SIG-M5 (cell line): Measurements from ENCODE around the gene LCA5L.
A peak's percentile ranks its signal among the peaks of the same experiment; 100 is the strongest.
"Not testable (repeated sequence)": the region's sequence is repeated elsewhere in the genome, so short reads cannot be mapped to it uniquely, and the experiment has no call there.

ENCODE experiments used
- DNase-seq: peaks from one replicate; lab custom pipeline; 2025; lab: John Stamatoyannopoulos, UW

Gene LCA5L

GRCh38 chr21:39387461-39388037 lies 58.0 kb downstream of the LCA5L start:
- DNase-seq, result peak; percentile 40

DNA sequence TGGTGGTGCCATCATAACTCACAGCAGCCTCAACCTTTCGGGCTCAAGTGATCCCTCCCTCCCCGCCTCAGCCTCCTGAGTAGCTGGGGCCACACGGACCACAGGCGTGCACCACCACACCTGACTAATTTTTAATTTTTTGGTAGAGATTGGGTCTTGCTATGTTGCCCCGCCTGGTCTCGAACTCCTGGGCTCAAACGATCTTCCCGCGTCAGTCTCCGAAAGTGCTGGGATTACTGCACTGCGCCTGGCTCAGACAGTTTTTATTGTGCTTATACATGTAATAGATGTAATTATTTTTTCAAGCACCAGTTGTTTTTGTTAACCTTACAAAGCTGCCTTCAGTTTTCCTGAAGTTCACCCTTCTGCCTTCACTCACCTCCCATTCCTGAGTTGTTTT lies 58.7 kb downstream of the LCA5L start:
- no peak for DNase-seq

DNA sequence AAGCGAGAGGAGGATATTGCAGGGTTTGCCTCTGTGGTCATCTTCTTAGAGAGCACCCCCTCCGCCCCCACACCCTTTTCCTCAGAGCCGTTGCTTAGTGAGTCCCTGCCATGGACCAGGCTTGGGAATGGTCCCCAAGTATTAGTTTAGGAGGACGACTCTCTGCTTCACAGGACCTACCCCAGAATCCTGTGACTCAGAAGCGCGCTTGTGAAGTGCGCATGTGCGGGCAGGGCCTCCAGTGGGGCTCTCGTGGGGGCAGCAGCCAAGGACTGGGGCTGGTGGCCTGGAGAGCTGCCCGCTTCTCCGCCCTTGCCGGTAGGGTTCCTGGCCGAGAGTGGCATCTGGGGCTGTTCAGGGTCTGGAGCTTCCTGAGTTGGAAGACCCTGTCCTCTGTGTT lies 59.4 kb downstream of the LCA5L start:
- DNase-seq, result no peak

DNA sequence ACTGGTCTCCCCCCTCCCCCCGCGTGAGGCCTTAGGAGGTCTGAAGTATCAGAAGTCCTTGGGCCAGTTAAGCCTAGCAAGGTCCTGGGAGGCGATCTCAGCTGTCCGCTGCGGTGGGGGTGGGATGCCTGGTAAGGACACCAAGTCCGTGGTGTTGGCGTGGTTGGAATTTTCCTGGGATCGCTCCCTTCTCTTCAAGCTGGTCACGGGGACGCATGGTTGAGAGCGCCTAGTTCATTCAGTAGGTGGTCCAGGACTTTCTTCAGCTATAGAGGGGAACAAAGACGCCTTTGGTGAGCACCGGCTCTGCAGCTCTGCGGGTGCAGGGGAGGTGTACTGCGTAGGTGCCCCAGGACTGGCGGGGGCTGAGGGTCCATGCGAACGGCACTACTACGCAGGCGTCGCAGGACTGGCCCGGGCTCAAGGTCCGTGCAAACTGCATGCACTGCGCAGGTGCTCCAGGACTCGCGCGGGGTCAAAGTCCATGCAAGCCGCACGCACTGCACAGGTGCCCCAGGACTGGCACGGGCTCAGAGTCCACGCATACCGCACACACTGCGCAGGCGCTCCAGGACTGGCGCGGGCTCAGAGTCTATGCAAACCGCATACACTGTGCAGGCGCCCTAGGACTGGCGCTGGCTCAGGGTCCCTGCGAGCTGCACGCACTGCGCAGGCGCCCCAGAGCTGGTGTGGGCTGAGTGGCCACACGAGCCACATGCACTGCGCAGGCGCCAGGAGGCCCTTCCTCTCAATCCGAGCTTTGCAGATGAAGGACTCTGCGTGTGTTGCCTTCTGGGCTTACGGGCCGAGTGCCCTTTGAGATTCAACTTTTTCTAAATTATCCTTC lies 60.1 kb downstream of the LCA5L start:
- peak; percentile 14 for DNase-seq

DNA sequence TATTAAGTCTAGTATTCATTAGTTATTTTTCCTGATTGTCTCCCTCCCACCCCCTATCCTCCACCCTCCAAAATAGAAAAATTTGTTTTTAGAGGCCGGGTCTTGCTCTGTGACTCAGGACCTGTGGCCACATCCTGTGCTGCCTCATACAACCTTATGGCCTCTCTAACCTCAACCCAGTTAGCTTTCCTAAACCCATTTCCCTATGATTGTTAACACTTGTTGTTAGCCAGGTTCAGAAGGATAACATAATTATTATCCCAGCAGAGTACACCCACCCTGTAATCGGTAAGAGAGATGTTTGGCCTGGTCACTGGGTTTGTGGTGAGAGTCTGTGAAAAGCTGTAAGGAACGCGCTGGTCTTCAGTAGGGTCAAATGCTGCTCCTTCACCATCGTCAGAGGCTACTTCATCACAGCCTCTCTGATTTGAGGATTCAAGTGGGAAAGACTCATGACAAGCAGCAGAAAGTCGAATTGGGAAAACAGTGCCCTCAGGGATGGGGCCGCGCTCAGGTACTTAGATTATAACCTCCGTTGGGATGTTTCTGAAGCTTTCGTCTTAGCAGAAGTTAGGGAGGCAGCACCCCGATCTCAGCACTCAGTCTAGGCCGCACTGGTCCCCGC lies 60.8 kb downstream of the LCA5L start:
- DNase-seq, result no peak

DNA sequence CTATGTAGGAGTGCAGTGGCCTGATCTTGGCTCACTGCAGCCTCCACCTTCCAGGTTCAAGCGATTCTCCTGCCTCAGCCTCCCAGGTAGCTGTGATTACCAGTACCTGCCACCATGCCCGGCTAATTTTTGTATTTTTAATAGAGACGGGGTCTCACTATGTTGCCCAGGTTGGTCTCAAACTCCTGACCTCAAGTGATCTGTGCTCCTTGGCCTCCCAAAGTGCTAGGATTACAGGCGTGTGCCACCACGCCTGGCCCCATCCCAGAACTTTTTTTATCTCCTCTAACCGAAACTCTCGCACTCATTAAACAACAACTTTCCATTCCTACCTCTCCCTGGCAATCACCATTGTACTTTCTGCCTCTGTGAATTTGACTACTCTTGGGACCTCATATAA lies 63.5 kb downstream of the LCA5L start:
- not testable (repeated sequence) for DNase-seq

GRCh38 chr21:39381009-39381408 lies 64.6 kb downstream of the LCA5L start:
- DNase-seq, result no peak

DNA sequence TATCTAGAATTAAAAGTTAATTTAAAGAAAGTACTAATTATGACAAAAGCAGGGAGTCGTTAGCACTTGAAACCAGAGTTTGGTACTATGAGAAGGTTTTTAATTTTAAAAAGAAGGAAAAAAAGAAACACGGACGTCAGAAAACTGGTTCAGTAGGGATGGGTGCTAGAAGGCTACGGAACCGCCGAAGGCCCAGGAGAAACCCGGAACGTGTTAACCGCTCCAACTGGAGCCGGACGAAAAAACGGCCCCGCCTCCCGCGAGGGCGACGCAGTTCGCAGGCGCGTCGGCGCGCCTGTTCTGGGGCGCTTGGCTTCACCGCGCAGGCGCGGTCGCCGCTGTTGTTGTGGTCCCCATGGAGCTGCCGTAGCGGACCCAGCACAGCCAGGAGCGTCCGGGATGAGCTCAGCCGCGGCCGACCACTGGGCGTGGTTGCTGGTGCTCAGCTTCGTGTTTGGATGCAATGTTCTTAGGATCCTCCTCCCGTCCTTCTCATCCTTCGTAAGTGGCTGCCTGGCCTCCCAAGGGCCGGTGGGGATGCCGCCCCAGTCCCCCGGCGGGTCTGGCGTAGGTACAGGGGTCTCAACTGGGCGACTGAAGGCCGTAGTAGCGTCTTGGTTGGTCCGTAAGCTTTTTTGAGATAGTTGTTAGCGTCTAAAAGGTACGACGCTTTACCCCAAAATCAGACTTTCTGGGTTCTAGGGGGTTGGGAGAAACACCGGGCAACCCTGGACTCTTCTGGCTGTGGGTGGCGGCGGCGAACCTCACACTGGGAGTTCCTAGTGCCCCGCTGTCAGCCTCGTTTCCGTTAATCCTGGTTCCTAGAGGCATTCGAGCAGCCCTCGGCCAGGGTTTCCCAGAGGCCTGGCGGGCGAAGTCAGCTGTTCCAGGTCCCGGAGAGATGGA lies 65.3 kb downstream of the LCA5L start:
- peak; percentile 76 for DNase-seq

- no peak for DNase-seq
These were observed 68.0 kb downstream of the LCA5L start for GRCh38 chr21:39377444-39378050.

DNA sequence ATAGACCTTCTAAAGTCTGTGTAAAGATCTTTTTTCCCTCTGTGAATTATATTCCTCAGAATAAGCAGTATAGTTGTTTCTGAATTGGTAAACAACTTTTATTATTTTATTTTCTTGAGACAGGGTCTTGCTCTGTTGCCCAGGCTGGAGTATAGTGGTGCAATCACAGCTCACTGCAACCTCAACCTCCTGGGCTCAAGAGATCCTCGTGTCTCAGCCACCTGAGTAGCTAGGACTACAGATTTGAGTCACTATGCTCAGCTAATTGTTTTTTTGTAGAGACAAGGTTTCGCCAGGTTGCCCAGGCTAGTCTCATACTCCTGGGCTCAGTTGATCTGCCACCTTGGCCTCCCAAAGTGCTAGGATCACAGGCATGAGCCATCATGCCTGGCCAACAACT lies 70.1 kb downstream of the LCA5L start:
- DNase-seq, result no peak

GRCh38 chr21:39374046-39374445 lies 71.5 kb downstream of the LCA5L start:
- no peak for DNase-seq

- DNase-seq, result peak; percentile 41
These were observed 71.9 kb downstream of the LCA5L start for GRCh38 chr21:39373634-39374033.

- DNase-seq, result not testable (repeated sequence)
These were observed 75.7 kb downstream of the LCA5L start for GRCh38 chr21:39369896-39370288.

GRCh38 chr21:39367783-39368182 lies 77.8 kb downstream of the LCA5L start:
- no peak for DNase-seq

- DNase-seq, result no peak
These were observed 79.0 kb downstream of the LCA5L start for GRCh38 chr21:39366563-39366962.

- DNase-seq, result no peak
These were observed 80.6 kb downstream of the LCA5L start for GRCh38 chr21:39364949-39365348.

GRCh38 chr21:39363607-39364555 lies 81.7 kb downstream of the LCA5L start:
- DNase-seq, result no peak

DNA sequence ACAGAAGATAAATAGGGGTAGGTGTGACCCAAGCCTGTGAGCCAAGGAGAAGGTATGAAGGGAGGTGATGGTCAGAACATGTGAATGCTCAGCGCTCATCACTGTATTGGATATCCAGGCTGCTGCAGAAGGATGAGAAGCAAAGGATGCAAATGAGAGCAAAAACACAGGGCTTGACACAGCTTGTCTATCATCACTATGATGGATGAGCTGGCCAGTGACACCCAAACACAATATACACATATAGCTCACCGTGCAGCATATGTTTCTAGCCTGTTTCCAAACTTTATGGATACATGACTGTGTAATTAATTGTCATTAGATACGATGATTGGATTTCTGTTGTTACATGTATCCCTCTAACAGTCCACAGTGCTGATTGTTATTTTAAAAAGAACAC lies 82.8 kb downstream of the LCA5L start:
- DNase-seq, result no peak

- DNase-seq, result no peak
These were observed 86.2 kb downstream of the LCA5L start for GRCh38 chr21:39359382-39359781.
